IPS-20b (cell line): ENCODE measurements around the gene IGLL5.
"Not testable (repeated sequence)": the region's sequence is repeated elsewhere in the genome, so short reads cannot be mapped to it uniquely, and the experiment has no call there.

ENCODE experiments used
- H3K27ac ChIP-seq: one replicate; pipeline ENCODE4 v1.5.1; 2013; ENCODE audit warnings: low read length
- H3K27me3 ChIP-seq: 2 replicates; pipeline ENCODE4 v1.6.1; 2013; ENCODE audit warnings: mild to moderate bottlenecking, low read length, inconsistent platforms; ENCODE audit not compliant: insufficient read depth
- H3K36me3 ChIP-seq: 2 replicates; pipeline ENCODE4 v1.6.1; 2013; ENCODE audit warnings: low read depth, mild to moderate bottlenecking, inconsistent platforms, low read length, moderate library complexity; ENCODE audit not compliant: insufficient read depth
- H3K4me1 ChIP-seq: 2 replicates; pipeline ENCODE4 v1.6.1; 2013; ENCODE audit warnings: mild to moderate bottlenecking, control low read depth, inconsistent platforms, low read length, moderate library complexity; ENCODE audit not compliant: insufficient read depth
- H3K4me3 ChIP-seq: 2 replicates; pipeline ENCODE4 v1.5.1; 2013; ENCODE audit warnings: mild to moderate bottlenecking, low read length, inconsistent platforms
- H3K9ac ChIP-seq: 2 replicates; pipeline ENCODE4 v1.6.1; 2013; ENCODE audit warnings: low read depth, mild to moderate bottlenecking, inconsistent platforms, low read length, moderate library complexity
- H3K9me3 ChIP-seq: 2 replicates; pipeline ENCODE4 v1.6.1; 2013; ENCODE audit warnings: mild to moderate bottlenecking, low read depth, low read length, inconsistent platforms; ENCODE audit not compliant: insufficient read depth

IGLL5 gene

GRCh38 chr22:22892096-22893052 lies 4.8 kb downstream of the IGLL5 start:
- Histone ChIP-seq H3K9ac (no peak overlapping the region), H3K36me3 (no peaks in the 10 kb centered on the region), H3K27me3 (peaks cover 95% of the 10 kb centered on the region), H3K27ac (no peak overlapping the region), H3K9me3 (no peaks in the 10 kb centered on the region), H3K4me1 (no peaks in the 10 kb centered on the region), H3K4me3 (no peak overlapping the region)

- H3K4me1 ChIP-seq, result no peaks in the 10 kb centered on the region
- peaks cover 96% of the 10 kb centered on the region for H3K27me3 ChIP-seq
- H3K9me3 ChIP-seq, result no peaks in the 10 kb centered on the region
- no peak overlapping the region for H3K27ac ChIP-seq
- H3K9ac ChIP-seq, result no peak overlapping the region
- H3K4me3 ChIP-seq, result no peak overlapping the region
- H3K36me3 ChIP-seq, result no peaks in the 10 kb centered on the region
These were observed 5.6 kb downstream of the IGLL5 start for GRCh38 chr22:22893077-22893805.

- Histone ChIP-seq H3K36me3 (no peaks in the 10 kb centered on the region), H3K9ac (no peak overlapping the region), H3K4me3 (no peak overlapping the region), H3K27me3 (peaks cover 88% of the 10 kb centered on the region), H3K4me1 (no peaks in the 10 kb centered on the region), H3K9me3 (no peaks in the 10 kb centered on the region), H3K27ac (no peak overlapping the region)
These were observed 6.5 kb downstream of the IGLL5 start for GRCh38 chr22:22893891-22894739.

- H3K9ac ChIP-seq, result no peak overlapping the region
- no peaks in the 10 kb centered on the region for H3K9me3 ChIP-seq
- H3K36me3 ChIP-seq, result no peaks in the 10 kb centered on the region
- H3K27ac ChIP-seq, result no peak overlapping the region
- peaks cover 79% of the 10 kb centered on the region for H3K27me3 ChIP-seq
- H3K4me1 ChIP-seq, result no peaks in the 10 kb centered on the region
- H3K4me3 ChIP-seq, result no peak overlapping the region
These were observed 7.4 kb downstream of the IGLL5 start for GRCh38 chr22:22894740-22895731.

- Histone ChIP-seq H3K9me3 (no peaks in the 10 kb centered on the region), H3K4me1 (no peaks in the 10 kb centered on the region), H3K4me3 (no peak overlapping the region), H3K36me3 (no peaks in the 10 kb centered on the region), H3K9ac (no peak overlapping the region), H3K27me3 (peaks cover 70% of the 10 kb centered on the region), H3K27ac (no peak overlapping the region)
These were observed 8.3 kb downstream of the IGLL5 start for GRCh38 chr22:22895776-22896445.

- Histone ChIP-seq H3K27me3 (peaks cover 65% of the 10 kb centered on the region), H3K27ac (no peak overlapping the region)
These were observed 9.0 kb downstream of the IGLL5 start for GRCh38 chr22:22896601-22897000.

GRCh38 chr22:22897091-22897490 lies 9.5 kb downstream of the IGLL5 start:
- H3K9ac ChIP-seq, result no peak overlapping the region
- H3K36me3 ChIP-seq, result no peaks in the 10 kb centered on the region
- no peak overlapping the region for H3K27ac ChIP-seq
- H3K4me3 ChIP-seq, result no peak overlapping the region
- peaks cover 65% of the 10 kb centered on the region for H3K27me3 ChIP-seq
- H3K9me3 ChIP-seq, result no peaks in the 10 kb centered on the region
- no peaks in the 10 kb centered on the region for H3K4me1 ChIP-seq

More at GRCh38 chr22:22896601-22897000, 9.0 kb downstream of the IGLL5 start:
- Histone ChIP-seq H3K4me1 (no peaks in the 10 kb centered on the region), H3K4me3 (no peak overlapping the region), H3K9me3 (no peaks in the 10 kb centered on the region), H3K9ac (no peak overlapping the region), H3K36me3 (no peaks in the 10 kb centered on the region)

- Histone ChIP-seq H3K4me1 (no peaks in the 10 kb centered on the region), H3K9ac (no peak overlapping the region), H3K27me3 (peaks cover 64% of the 10 kb centered on the region), H3K4me3 (no peak overlapping the region), H3K36me3 (no peaks in the 10 kb centered on the region), H3K9me3 (no peaks in the 10 kb centered on the region), H3K27ac (no peak overlapping the region)
These were observed 10.3 kb downstream of the IGLL5 start for GRCh38 chr22:22897947-22898346.

- H3K27me3 ChIP-seq, result peaks cover 64% of the 10 kb centered on the region
- not testable (repeated sequence) for H3K9me3 ChIP-seq, H3K4me1 ChIP-seq, H3K9ac ChIP-seq, H3K36me3 ChIP-seq, H3K27ac ChIP-seq, H3K4me3 ChIP-seq
These were observed 10.9 kb downstream of the IGLL5 start for GRCh38 chr22:22898411-22898950.
